Immature natural killer cell (primary cell): ENCODE data around the gene SOD2. TPM values are rescaled to one million over a fixed set of nuclear protein-coding genes. Genes with fewer than 3 reads are reported as not detected.
"Not testable (repeated sequence)": the region's sequence is repeated elsewhere in the genome, so short reads cannot be mapped to it uniquely, and the experiment has no call there.

Source experiments
- DNase-seq, 3 donors: peaks; one replicate each; pipeline ENCODE4 v3.0.0; 2022; ENCODE audit warnings: mixed read lengths in 1 of 3
- H3K27ac Mint-ChIP-seq, 6 donors: one replicate each; pipeline ENCODE4 v1.8.0; 2020; ENCODE audit warnings: mixed read lengths in 6 of 6, mild to moderate bottlenecking in 5 of 6, inconsistent platforms in 4 of 6, moderate library complexity in 3 of 6
- H3K27me3 Mint-ChIP-seq, 3 donors: one replicate each; pipeline ENCODE4 v1.8.0; 2020 to 2021; ENCODE audit warnings: low read depth in 3 of 3, mild to moderate bottlenecking in 3 of 3, mixed read lengths in 3 of 3, moderate library complexity in 3 of 3, inconsistent platforms in 1 of 3
- H3K36me3 Mint-ChIP-seq, 3 donors: one replicate each; pipeline ENCODE4 v1.8.0; 2020; ENCODE audit warnings: mixed read lengths in 3 of 3, inconsistent platforms in 2 of 3, mild to moderate bottlenecking in 2 of 3
- H3K4me1 Mint-ChIP-seq, 2 donors: one replicate each; pipeline ENCODE4 v1.8.0; 2020; ENCODE audit warnings: inconsistent platforms in 2 of 2, mild to moderate bottlenecking in 2 of 2, mixed read lengths in 2 of 2, moderate library complexity in 1 of 2
- H3K4me3 Mint-ChIP-seq, 5 donors: one replicate each; pipeline ENCODE4 v1.8.0; 2020; ENCODE audit warnings: mild to moderate bottlenecking in 5 of 5, mixed read lengths in 5 of 5, inconsistent platforms in 3 of 5, moderate library complexity in 3 of 5
- H3K9me3 Mint-ChIP-seq, 6 donors: one replicate each; pipeline ENCODE4 v1.8.0; 2020; ENCODE audit warnings: mild to moderate bottlenecking in 6 of 6, mixed read lengths in 6 of 6, inconsistent platforms in 4 of 6, moderate library complexity in 3 of 6
- polyA plus RNA-seq, 3 donors: library from polyadenylated mRNA; unstranded; fragments of 300-500 nt; fragmentation: Illumina TruSeq; gene quantifications; one replicate each; pipeline ENCODE4 v1.2.3, GENCODE V29; 2021

The SOD2 gene
- polyA plus RNA-seq: 10 to 100 TPM; 54.5 to 73.0 (median 54.6) TPM

GRCh38 chr6:159693128-159693893 is at the start of gene SOD2:
TSS of gene SOD2 (minus strand) at chr6:159693241. CDS start at chr6:159693167, 74 bp downstream.
- H3K9me3 Mint-ChIP-seq: no peaks in the 10 kb centered on the region
- peak; percentile 84 to 85 (median 84) for DNase-seq
- H3K4me1 Mint-ChIP-seq: peaks cover 29 to 30% of the 10 kb centered on the region in 2 donors
- peak within 1 kb of the TSS; percentile 83 to 94 (median 93) for H3K27ac Mint-ChIP-seq
- H3K4me3 Mint-ChIP-seq: peak within 1 kb of the TSS; percentile 90 to 95 (median 93)
- peaks cover 0 to 10% (median 4%) of the 10 kb centered on the region in 3 donors for H3K27me3 Mint-ChIP-seq
- H3K36me3 Mint-ChIP-seq: peaks cover 8 to 13% (median 12%) of the 10 kb centered on the region in 3 donors

GRCh38 chr6:159742165-159742564 is 49.1 kb upstream of the SOD2 start:
- H3K27me3 Mint-ChIP-seq: peaks cover 0 to 1% (median 0%) of the 10 kb centered on the region in 3 donors
- peaks cover 20 to 49% of the 10 kb centered on the region in 2 donors for H3K4me1 Mint-ChIP-seq
- H3K4me3 Mint-ChIP-seq: no peak overlapping the region
- DNase-seq: no peak
- peak overlapping the region in 1 of 6 donors; percentile 57 for H3K27ac Mint-ChIP-seq
- H3K36me3 Mint-ChIP-seq: peaks cover 15 to 45% (median 38%) of the 10 kb centered on the region in 3 donors
- H3K9me3 Mint-ChIP-seq: no peaks in the 10 kb centered on the region

- Mint-ChIP-seq H3K27me3 (peaks cover 0 to 1% (median 0%) of the 10 kb centered on the region in 3 donors), H3K27ac (peak overlapping the region in 1 of 6 donors; percentile 39), H3K9me3 (no peaks in the 10 kb centered on the region), H3K4me1 (peaks cover 27 to 62% of the 10 kb centered on the region in 2 donors), H3K4me3 (no peak overlapping the region), H3K36me3 (peaks cover 10 to 26% (median 18%) of the 10 kb centered on the region in 3 donors)
- no peak for DNase-seq
Observed at GRCh38 chr6:159739341-159739740, 46.3 kb upstream of the SOD2 start.

GRCh38 chr6:159736908-159737307 is 43.9 kb upstream of the SOD2 start:
- Mint-ChIP-seq H3K9me3 (no peaks in the 10 kb centered on the region), H3K4me1 (peaks cover 44 to 83% of the 10 kb centered on the region in 2 donors), H3K36me3 (peaks cover 0 to 15% (median 12%) of the 10 kb centered on the region in 3 donors), H3K27ac (no peak overlapping the region), H3K4me3 (no peak overlapping the region), H3K27me3 (peaks cover 0 to 2% (median 1%) of the 10 kb centered on the region in 3 donors)
- no peak for DNase-seq

- H3K27me3 Mint-ChIP-seq, H3K9me3 Mint-ChIP-seq, H3K36me3 Mint-ChIP-seq, DNase-seq, H3K4me3 Mint-ChIP-seq: not testable (repeated sequence)
- H3K27ac Mint-ChIP-seq: peak overlapping the region in 2 of 6 donors; percentile 20 to 51
- H3K4me1 Mint-ChIP-seq: peaks cover 67 to 87% of the 10 kb centered on the region in 2 donors
Observed at GRCh38 chr6:159733395-159733794, 40.4 kb upstream of the SOD2 start.

- not testable (repeated sequence) for H3K9me3 Mint-ChIP-seq, H3K36me3 Mint-ChIP-seq, H3K27me3 Mint-ChIP-seq, DNase-seq
- peaks cover 66 to 85% of the 10 kb centered on the region in 2 donors for H3K4me1 Mint-ChIP-seq
- H3K4me3 Mint-ChIP-seq: peak overlapping the region in 2 of 5 donors; percentile 4 to 51
- H3K27ac Mint-ChIP-seq: peak overlapping the region in 2 of 6 donors; percentile 35 to 39
Observed at GRCh38 chr6:159732550-159732949, 39.5 kb upstream of the SOD2 start.

GRCh38 chr6:159730332-159730676 is 37.3 kb upstream of the SOD2 start:
- peak overlapping the region; percentile 11 to 91 (median 51) for H3K27ac Mint-ChIP-seq

GRCh38 chr6:159729598-159730331 is 36.7 kb upstream of the SOD2 start:
- Mint-ChIP-seq H3K9me3 (no peaks in the 10 kb centered on the region), H3K27me3 (peaks cover 8 to 22% (median 21%) of the 10 kb centered on the region in 3 donors), H3K4me1 (peaks cover 68 to 83% of the 10 kb centered on the region in 2 donors), H3K36me3 (peaks cover 0 to 3% (median 0%) of the 10 kb centered on the region in 3 donors), H3K4me3 (peak overlapping the region; percentile 89 to 93 (median 90)), H3K27ac (peak overlapping the region; percentile 45 to 91 (median 73))
- no peak for DNase-seq

More at GRCh38 chr6:159730332-159730676, 37.3 kb upstream of the SOD2 start:
- peaks cover 8 to 22% (median 21%) of the 10 kb centered on the region in 3 donors for H3K27me3 Mint-ChIP-seq
- DNase-seq: no peak
- no peaks in the 10 kb centered on the region for H3K9me3 Mint-ChIP-seq
- H3K36me3 Mint-ChIP-seq: peaks cover 0 to 3% (median 0%) of the 10 kb centered on the region in 3 donors
- H3K4me1 Mint-ChIP-seq: peaks cover 72 to 84% of the 10 kb centered on the region in 2 donors
- H3K4me3 Mint-ChIP-seq: peak overlapping the region in 3 of 5 donors; percentile 40 to 44 (median 41)

GRCh38 chr6:159728531-159728964 is 35.5 kb upstream of the SOD2 start:
- DNase-seq: no peak
- Mint-ChIP-seq H3K27ac (peak overlapping the region; percentile 91 to 95 (median 94)), H3K36me3 (peaks cover 0 to 3% (median 0%) of the 10 kb centered on the region in 3 donors), H3K27me3 (peaks cover 8 to 21% (median 20%) of the 10 kb centered on the region in 3 donors), H3K9me3 (no peaks in the 10 kb centered on the region), H3K4me1 (peaks cover 60 to 71% of the 10 kb centered on the region in 2 donors), H3K4me3 (peak overlapping the region; percentile 89 to 93 (median 90))

- Mint-ChIP-seq H3K4me1 (peaks cover 56 to 67% of the 10 kb centered on the region in 2 donors), H3K27me3 (peaks cover 8 to 21% (median 20%) of the 10 kb centered on the region in 3 donors)
Observed at GRCh38 chr6:159727717-159728445, 34.8 kb upstream of the SOD2 start.

GRCh38 chr6:159726918-159727716 is 34.1 kb upstream of the SOD2 start, which contains the start of gene WTAP:
TSS of gene WTAP (plus strand) at chr6:159727506. CDS start at chr6:159736266, 8,760 bp downstream.
- Mint-ChIP-seq H3K27ac (peak within 1 kb of the TSS; percentile 94 to 99 (median 96)), H3K9me3 (peaks cover 0 to 2% (median 0%) of the 10 kb centered on the region in 6 donors), H3K4me3 (peak within 1 kb of the TSS; percentile 90 to 95 (median 92)), H3K36me3 (peaks cover 4 to 5% (median 5%) of the 10 kb centered on the region in 3 donors), H3K27me3 (peaks cover 8 to 21% (median 20%) of the 10 kb centered on the region in 3 donors), H3K4me1 (peaks cover 51 to 60% of the 10 kb centered on the region in 2 donors)
- peak; percentile 95 to 96 (median 95) for DNase-seq

More at GRCh38 chr6:159727717-159728445, 34.8 kb upstream of the SOD2 start:
- H3K9me3 Mint-ChIP-seq: peaks cover 0 to 2% (median 0%) of the 10 kb centered on the region in 6 donors
- H3K36me3 Mint-ChIP-seq: peaks cover 4 to 7% (median 5%) of the 10 kb centered on the region in 3 donors
- DNase-seq: no peak
- H3K27ac Mint-ChIP-seq: peak overlapping the region; percentile 91 to 95 (median 94)
- peak overlapping the region; percentile 89 to 93 (median 90) for H3K4me3 Mint-ChIP-seq

GRCh38 chr6:159726255-159726917 is 33.3 kb upstream of the SOD2 start:
- Mint-ChIP-seq H3K27ac (peak overlapping the region; percentile 94 to 99 (median 96)), H3K27me3 (peaks cover 8 to 21% (median 20%) of the 10 kb centered on the region in 3 donors), H3K9me3 (peaks cover 0 to 2% (median 0%) of the 10 kb centered on the region in 6 donors), H3K4me1 (peaks cover 47 to 52% of the 10 kb centered on the region in 2 donors), H3K36me3 (peaks cover 4 to 5% (median 5%) of the 10 kb centered on the region in 3 donors), H3K4me3 (peak overlapping the region; percentile 90 to 95 (median 92))
- DNase-seq: no peak
